ENCODE measurements around the gene NRXN3.

- no peak for TF ChIP-seq EZH2 (conservative IDR thresholded peaks at IDR 0.05; ENCODE audit: low read depth, low read length)
- no peak for TF ChIP-seq CTCF (CRISPR knock-in tag; IDR thresholded peaks at IDR 0.05)
- no peak for TF ChIP-seq NCOA2 (CRISPR knock-in tag; IDR thresholded peaks at IDR 0.05)
- no peak for TF ChIP-seq PAX8 (CRISPR knock-in tag; IDR thresholded peaks at IDR 0.05; ENCODE audit: borderline replicate concordance)
- TF ChIP-seq IRF9 (CRISPR knock-in tag; IDR thresholded peaks at IDR 0.05; ENCODE audit: borderline replicate concordance): no peak
- TF ChIP-seq NR2F6 (IDR thresholded peaks at IDR 0.05): no peak
- no peak for TF ChIP-seq NR2F6 (CRISPR knock-in tag; IDR thresholded peaks at IDR 0.05)
- TF ChIP-seq YY1 (IDR thresholded peaks at IDR 0.05; ENCODE audit: insufficient read depth, insufficient replicate concordance, low read depth, low read length): no peak
- no peak for TF ChIP-seq POLR2A (IDR thresholded peaks at IDR 0.05; ENCODE audit: insufficient read depth in 1 of 2, low read depth in 2 of 2, low read length in 2 of 2)
- no peak for TF ChIP-seq MAX (IDR thresholded peaks at IDR 0.05)
- TF ChIP-seq MAFF (IDR thresholded peaks at IDR 0.05; ENCODE audit: low read depth, low read length): no peak
These were observed 1193.1 kb downstream of the NRXN3 start for GRCh38 chr14:79363291-79363690.

Data from HepG2 (cell line).